EH (cell line): Measurements from ENCODE around the gene NOG.

Source experiments
- DNase-seq: peaks from one replicate; pipeline ENCODE4 v3.0.0-alpha.2; 2015; ENCODE audit warnings: low read depth

The NOG gene

GRCh38 chr17:56636265-56636664, 42.8 kb downstream of the NOG start:
- peak; percentile 46 for DNase-seq

- DNase-seq: no peak
Observed at GRCh38 chr17:56637254-56637653, 43.8 kb downstream of the NOG start.

- DNase-seq: peak; percentile 28
Observed at GRCh38 chr17:56638591-56639051, 45.1 kb downstream of the NOG start.

GRCh38 chr17:56639517-56639916, 46.0 kb downstream of the NOG start:
- no peak for DNase-seq

GRCh38 chr17:56640116-56640515, 46.6 kb downstream of the NOG start:
- DNase-seq: no peak

- DNase-seq: no peak
Observed at GRCh38 chr17:56641373-56641772, 47.9 kb downstream of the NOG start.

GRCh38 chr17:56641894-56642293, 48.4 kb downstream of the NOG start:
- DNase-seq: no peak

- DNase-seq: no peak
Observed at GRCh38 chr17:56642424-56642823, 48.9 kb downstream of the NOG start.
